Gastrocnemius medialis (tissue), 4 donors: ENCODE results near the gene ACOXL.

Experiments used
- POLR2A ChIP-seq, 2 donors: fragments of 450-650 bp; IDR thresholded peaks; one replicate each; pipeline ENCODE4 v1.6.1; 2017; ENCODE audit warnings: antibody characterized with exemption in 2 of 2, mild to moderate bottlenecking in 2 of 2, moderate library complexity in 2 of 2
- TF ChIP-seq, protein P1 (sequence below), 5 experiments: fragments of 450-650 bp in 3 of 5; fragments of 200-600 bp in 2 of 5; sonication (generic) in 2 of 5; IDR thresholded peaks in 4 of 5; conservative IDR thresholded peaks in 1 of 5; 1 replicate in 4 of 5; 2 replicates in 1 of 5; pipeline ENCODE4 v1.5.1; 2016 to 2019; ENCODE audit warnings: antibody characterized with exemption in 5 of 5, mild to moderate bottlenecking in 3 of 5, moderate library complexity in 3 of 5

DNA sequence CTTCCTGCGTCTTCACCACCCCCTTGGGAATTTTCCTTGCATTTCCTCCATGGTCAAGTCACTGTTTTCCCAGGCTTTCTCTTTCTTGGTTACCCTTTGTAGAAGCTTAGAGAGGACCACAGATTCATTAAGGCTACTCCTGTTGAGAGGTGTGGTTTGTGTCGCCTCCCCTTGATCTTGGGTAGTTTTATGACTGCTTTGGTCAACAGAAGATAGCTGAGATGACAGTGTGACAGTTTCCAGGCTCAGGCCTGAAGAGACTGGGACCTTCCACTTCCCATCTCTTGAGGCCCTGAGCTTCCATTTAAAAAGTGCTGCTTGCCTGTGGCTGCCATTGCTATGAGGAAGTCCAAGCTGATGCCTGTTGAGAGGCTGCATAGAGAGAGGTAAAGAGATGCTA, 5.4 kb downstream of the ACOXL start:
- TF ChIP-seq, protein P1, sequence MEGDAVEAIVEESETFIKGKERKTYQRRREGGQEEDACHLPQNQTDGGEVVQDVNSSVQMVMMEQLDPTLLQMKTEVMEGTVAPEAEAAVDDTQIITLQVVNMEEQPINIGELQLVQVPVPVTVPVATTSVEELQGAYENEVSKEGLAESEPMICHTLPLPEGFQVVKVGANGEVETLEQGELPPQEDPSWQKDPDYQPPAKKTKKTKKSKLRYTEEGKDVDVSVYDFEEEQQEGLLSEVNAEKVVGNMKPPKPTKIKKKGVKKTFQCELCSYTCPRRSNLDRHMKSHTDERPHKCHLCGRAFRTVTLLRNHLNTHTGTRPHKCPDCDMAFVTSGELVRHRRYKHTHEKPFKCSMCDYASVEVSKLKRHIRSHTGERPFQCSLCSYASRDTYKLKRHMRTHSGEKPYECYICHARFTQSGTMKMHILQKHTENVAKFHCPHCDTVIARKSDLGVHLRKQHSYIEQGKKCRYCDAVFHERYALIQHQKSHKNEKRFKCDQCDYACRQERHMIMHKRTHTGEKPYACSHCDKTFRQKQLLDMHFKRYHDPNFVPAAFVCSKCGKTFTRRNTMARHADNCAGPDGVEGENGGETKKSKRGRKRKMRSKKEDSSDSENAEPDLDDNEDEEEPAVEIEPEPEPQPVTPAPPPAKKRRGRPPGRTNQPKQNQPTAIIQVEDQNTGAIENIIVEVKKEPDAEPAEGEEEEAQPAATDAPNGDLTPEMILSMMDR (IDR thresholded peaks at IDR 0.05 in 4 of 5, conservative IDR thresholded peaks at IDR 0.05 in 1 of 5) = no peak
- TF ChIP-seq POLR2A (IDR thresholded peaks at IDR 0.05) = no peak
